ENCODE measurements around the gene NEURL1. TPM values are rescaled to one million over a fixed set of nuclear protein-coding genes. Genes with fewer than 3 reads are reported as not detected.
A peak's percentile ranks its signal among the peaks of the same experiment; 100 is the strongest.
"Not testable (repeated sequence)": the region's sequence is repeated elsewhere in the genome, so short reads cannot be mapped to it uniquely, and the experiment has no call there.

The NEURL1 gene
- total RNA-seq, 2 donors from 2014 or later, result 0.37 to 0.38 TPM

- H3K9ac ChIP-seq (ENCODE audit: extremely low read depth, low read length, poor library complexity, severe bottlenecking), result no peak overlapping the region
- no peak overlapping the region for H3K27ac ChIP-seq (ENCODE audit: low read depth, low read length)
- Mint-ChIP-seq H3K36me3 (ENCODE audit: low read depth) (peaks cover 17% of the 10 kb centered on the region), H3K27me3 (ENCODE audit: insufficient read depth) (no peaks in the 10 kb centered on the region), H3K27ac (no peak overlapping the region), H3K4me1 (peaks cover 18% of the 10 kb centered on the region), H3K9me3 (peaks cover 31% of the 10 kb centered on the region), H3K4me3 (no peak overlapping the region)
- H3K36me3 ChIP-seq (ENCODE audit: control insufficient read depth, insufficient read depth, low read length), result no peaks in the 10 kb centered on the region
- DNase-seq, result no peak
- peaks cover 7% of the 10 kb centered on the region for H3K4me1 ChIP-seq (ENCODE audit: control insufficient read depth, insufficient read depth, low read length)
- TF ChIP-seq CTCF (conservative IDR thresholded peaks at IDR 0.05), result no peak
- WGBS, 2 experiments (ENCODE audit: insufficient coverage in 1 of 2, insufficient read length in 1 of 2), result 92 to 100% methylated on average over 1 to 5 of the region's 5 CpGs
- no peak overlapping the region for H3K4me3 ChIP-seq (ENCODE audit: low read length)
- peaks cover 28% of the 10 kb centered on the region for H3K9me3 ChIP-seq (ENCODE audit: control insufficient read depth, low read length)
- no peaks in the 10 kb centered on the region for H3K27me3 ChIP-seq (ENCODE audit: control insufficient read depth, insufficient read depth, low read length, poor library complexity, severe bottlenecking)
These were observed 24.0 kb downstream of the NEURL1 start for GRCh38 chr10:103517234-103518085.

- TF ChIP-seq CTCF (conservative IDR thresholded peaks at IDR 0.05), result no peak
- H3K27me3 Mint-ChIP-seq (ENCODE audit: insufficient read depth), result no peaks in the 10 kb centered on the region
These were observed 26.3 kb downstream of the NEURL1 start for GRCh38 chr10:103519798-103520197.

GRCh38 chr10:103522006-103522405, 28.5 kb downstream of the NEURL1 start:
- not testable (repeated sequence) for H3K36me3 ChIP-seq (ENCODE audit: control insufficient read depth, insufficient read depth, low read length); H3K27ac Mint-ChIP-seq; H3K4me1 ChIP-seq (ENCODE audit: control insufficient read depth, insufficient read depth, low read length); H3K4me3 Mint-ChIP-seq; DNase-seq; H3K27me3 Mint-ChIP-seq (ENCODE audit: insufficient read depth); H3K27me3 ChIP-seq (ENCODE audit: control insufficient read depth, insufficient read depth, low read length, poor library complexity, severe bottlenecking); H3K27ac ChIP-seq (ENCODE audit: low read depth, low read length); H3K9ac ChIP-seq (ENCODE audit: extremely low read depth, low read length, poor library complexity, severe bottlenecking)
- H3K9me3 Mint-ChIP-seq, result peaks cover 38% of the 10 kb centered on the region
- Histone ChIP-seq H3K9me3 (ENCODE audit: control insufficient read depth, low read length) (peaks cover 39% of the 10 kb centered on the region), H3K4me3 (ENCODE audit: low read length) (peak overlapping the region; percentile 49)
- H3K4me1 Mint-ChIP-seq, result peaks cover 10% of the 10 kb centered on the region
- peaks cover 17% of the 10 kb centered on the region for H3K36me3 Mint-ChIP-seq (ENCODE audit: low read depth)
- 94 to 100% methylated on average over 4 to 7 of the region's 7 CpGs for WGBS, 2 experiments (ENCODE audit: insufficient coverage in 1 of 2, insufficient read length in 1 of 2)

More at GRCh38 chr10:103519798-103520197, 26.3 kb downstream of the NEURL1 start:
- peaks cover 38% of the 10 kb centered on the region for H3K9me3 Mint-ChIP-seq
- no peak overlapping the region for H3K4me3 Mint-ChIP-seq
- Histone ChIP-seq H3K36me3 (ENCODE audit: control insufficient read depth, insufficient read depth, low read length) (no peaks in the 10 kb centered on the region), H3K4me3 (ENCODE audit: low read length) (peak overlapping the region; percentile 19), H3K27ac (ENCODE audit: low read depth, low read length) (no peak overlapping the region), H3K9ac (ENCODE audit: extremely low read depth, low read length, poor library complexity, severe bottlenecking) (no peak overlapping the region), H3K27me3 (ENCODE audit: control insufficient read depth, insufficient read depth, low read length, poor library complexity, severe bottlenecking) (no peaks in the 10 kb centered on the region), H3K4me1 (ENCODE audit: control insufficient read depth, insufficient read depth, low read length) (no peaks in the 10 kb centered on the region), H3K9me3 (ENCODE audit: control insufficient read depth, low read length) (peaks cover 35% of the 10 kb centered on the region)
- H3K27ac Mint-ChIP-seq, result peak overlapping the region; percentile 96
- H3K4me1 Mint-ChIP-seq, result peaks cover 10% of the 10 kb centered on the region
- 69 to 83% methylated on average over 3 to 4 of the region's 4 CpGs for WGBS, 2 experiments (ENCODE audit: insufficient coverage in 1 of 2, insufficient read length in 1 of 2)
- DNase-seq, result no peak
- peaks cover 17% of the 10 kb centered on the region for H3K36me3 Mint-ChIP-seq (ENCODE audit: low read depth)

Data from endodermal cell (in vitro differentiated cells).